NCI-H2171 treated with DMSO at 0.1 percent for 48 hours (cell line): ENCODE measurements around the gene GLCCI1.
"Not testable (repeated sequence)": the region's sequence is repeated elsewhere in the genome, so short reads cannot be mapped to it uniquely, and the experiment has no call there.

ENCODE experiments used
- DNase-seq: peaks from one replicate; lab custom pipeline; 2025; lab: John Stamatoyannopoulos, UW

Gene GLCCI1

DNA sequence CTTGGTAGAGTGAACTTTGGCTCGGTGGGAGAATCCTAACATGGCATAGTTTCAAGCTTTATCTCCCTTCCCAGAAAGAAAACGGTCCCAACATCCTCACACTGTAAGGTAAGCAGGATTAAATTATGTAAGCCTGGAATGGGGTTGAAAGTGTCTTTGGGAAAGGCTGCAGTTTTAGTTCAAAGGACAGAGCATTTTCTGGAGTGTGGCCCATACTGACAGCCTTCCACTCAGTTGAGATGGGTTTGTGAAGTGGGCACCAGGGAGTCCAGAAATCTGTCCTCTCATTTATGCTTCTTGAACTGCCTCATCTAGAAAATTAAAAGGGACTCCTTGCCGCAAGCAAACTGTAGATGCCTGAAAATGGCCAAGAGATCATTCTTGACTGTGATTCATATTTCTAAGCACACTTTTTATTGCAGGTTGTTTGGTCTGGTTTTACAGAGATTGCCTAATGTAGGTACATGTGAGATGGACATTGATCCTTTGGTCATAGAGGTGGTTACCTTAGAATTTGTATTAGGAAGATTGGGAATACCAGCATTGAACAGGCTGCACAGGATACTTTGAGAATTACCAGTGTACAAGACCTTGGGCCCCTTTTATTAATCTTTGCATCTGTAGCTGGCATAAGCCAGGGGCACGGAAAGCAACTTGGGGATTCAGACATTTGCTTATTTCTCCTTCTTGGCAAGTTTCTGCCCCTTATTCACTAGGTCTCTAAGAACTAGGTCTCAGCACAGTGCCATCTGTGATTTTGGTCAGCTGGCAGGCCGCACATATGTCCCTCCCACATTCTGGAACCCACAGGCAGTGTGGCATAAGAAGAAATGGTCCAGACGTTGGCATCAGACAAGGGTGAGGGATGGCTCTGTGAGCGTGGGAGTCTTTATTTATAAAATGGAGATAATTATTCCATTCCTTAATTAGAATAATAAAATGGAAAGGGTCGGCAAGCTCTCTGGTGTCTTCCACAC lies 125.9 kb downstream of the GLCCI1 start:
- DNase-seq = no peak

- not testable (repeated sequence) for DNase-seq
Observed at GRCh38 chr7:8101292-8101691, 132.7 kb downstream of the GLCCI1 start.

GRCh38 chr7:8103282-8103681 lies 134.7 kb downstream of the GLCCI1 start:
- no peak for DNase-seq

GRCh38 chr7:8105449-8106095 lies 137.0 kb downstream of the GLCCI1 start:
- no peak for DNase-seq

- DNase-seq = no peak
Observed at GRCh38 chr7:8109196-8110022, 140.8 kb downstream of the GLCCI1 start.

DNA sequence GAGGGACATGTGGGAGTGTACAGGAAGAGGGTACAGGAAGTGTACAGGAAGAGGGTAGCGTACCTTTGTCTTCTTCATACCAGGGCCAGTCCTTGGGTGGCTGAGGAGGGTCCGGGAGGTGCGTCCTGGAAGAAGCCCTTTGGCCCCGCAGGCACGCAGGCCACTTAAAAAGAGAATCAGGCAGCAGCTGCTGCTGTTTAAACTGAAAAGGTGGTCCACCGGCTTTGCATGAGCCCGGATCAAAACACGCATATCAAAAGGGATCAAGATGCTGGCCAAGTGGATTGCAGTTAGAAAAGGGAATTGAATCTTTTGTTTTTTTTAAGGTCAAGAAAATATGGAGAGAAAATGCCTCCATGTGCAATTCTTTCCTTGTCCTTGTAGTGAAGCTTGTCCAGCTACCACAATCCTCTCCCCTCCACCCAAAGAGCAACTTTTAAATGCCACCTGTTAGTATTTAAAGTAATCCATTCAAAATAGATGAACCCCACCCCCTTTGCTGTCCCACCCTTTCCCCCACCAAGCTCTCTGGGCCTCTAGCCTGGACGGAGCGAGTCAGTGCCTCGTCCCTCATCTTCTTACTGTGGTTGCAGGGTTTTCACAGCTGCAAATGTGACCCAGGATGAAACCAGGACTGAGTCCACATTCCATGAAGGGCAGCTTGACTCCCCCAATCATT lies 142.8 kb downstream of the GLCCI1 start:
- no peak for DNase-seq

GRCh38 chr7:8112685-8113084 lies 144.1 kb downstream of the GLCCI1 start:
- no peak for DNase-seq

- no peak for DNase-seq
Observed at GRCh38 chr7:8113184-8113583, 144.6 kb downstream of the GLCCI1 start.

- DNase-seq = no peak
Observed at GRCh38 chr7:8114175-8114574, 145.6 kb downstream of the GLCCI1 start.

- no peak for DNase-seq
Observed at GRCh38 chr7:8115547-8116402, 147.2 kb downstream of the GLCCI1 start.

DNA sequence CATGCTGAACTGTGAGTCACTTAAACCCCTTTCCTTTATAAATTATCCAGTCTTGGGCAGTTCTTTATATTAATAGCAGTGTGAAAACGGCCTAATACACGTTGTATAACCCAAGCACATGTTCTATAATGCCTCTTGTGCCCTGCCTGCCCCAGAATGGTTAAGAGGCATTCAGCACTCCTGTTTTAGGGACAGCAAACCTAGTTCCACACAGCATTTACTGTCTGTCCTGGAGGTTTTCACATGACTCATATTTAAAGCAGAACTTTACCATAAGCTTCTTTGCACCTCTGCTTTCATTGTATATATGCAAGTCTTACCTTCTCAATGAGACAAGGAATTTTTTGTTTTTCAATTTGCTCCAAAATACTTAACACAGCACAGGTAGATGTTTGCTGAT lies 148.6 kb downstream of the GLCCI1 start:
- no peak for DNase-seq

DNA sequence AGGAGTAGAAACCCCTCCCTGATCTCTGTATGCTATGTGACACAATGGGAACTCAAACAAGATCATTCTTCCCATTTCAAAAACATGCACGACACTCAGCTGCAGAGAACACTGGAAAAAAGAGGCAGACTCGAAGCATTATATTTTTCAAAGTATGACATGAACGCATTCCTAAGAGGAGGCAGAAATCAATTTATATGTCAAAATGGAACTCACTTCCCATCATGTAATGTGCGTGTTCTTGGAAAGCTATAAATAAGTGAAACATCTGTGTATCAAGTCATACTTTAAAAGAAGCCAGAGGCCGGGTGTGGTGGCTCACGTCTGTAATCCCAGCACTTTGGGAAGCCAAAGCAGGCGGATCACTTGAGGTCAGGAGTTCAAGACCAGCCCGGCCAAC lies 150.7 kb downstream of the GLCCI1 start:
- DNase-seq = no peak

- DNase-seq = no peak
Observed at GRCh38 chr7:8120390-8121058, 151.9 kb downstream of the GLCCI1 start.

GRCh38 chr7:8121243-8121642 lies 152.6 kb downstream of the GLCCI1 start:
- no peak for DNase-seq

DNA sequence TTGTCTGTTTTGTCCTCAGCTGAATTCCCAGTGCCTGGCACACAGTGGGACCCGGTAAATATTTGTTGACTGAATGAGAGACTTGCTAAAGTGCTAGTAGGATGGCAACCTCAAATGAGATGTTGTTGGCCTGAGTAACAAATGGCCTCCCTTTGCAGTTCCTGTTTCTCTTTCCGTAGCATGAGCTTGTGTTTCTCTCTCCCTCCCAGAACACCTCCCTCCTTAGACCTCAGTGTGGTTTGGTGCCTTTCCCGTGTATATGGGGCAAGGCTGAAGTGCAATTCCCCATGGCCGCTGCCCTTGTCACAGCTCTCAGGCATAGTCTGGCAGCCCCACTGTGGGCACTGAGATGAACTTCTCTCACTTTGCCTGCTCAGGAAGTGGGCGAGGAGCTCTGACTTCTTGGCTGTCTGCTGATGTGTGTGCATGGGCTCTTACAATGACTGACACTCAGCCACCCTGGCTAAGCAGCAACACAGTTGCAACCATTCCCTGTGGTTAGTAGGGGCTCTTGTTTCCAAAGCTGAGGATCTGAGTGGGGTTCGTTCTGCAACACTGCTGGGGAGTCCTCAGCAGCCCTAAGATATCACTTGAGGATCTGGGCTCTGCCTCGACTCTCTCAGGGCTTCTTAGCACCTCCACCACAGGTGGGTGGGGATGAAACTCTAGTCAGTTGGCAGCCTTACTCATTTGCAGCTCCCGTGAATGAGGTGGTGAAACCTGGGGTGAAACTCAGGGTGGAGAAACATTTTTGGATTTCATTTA lies 157.3 kb downstream of the GLCCI1 start:
- no peak for DNase-seq

GRCh38 chr7:8126601-8127167 lies 158.1 kb downstream of the GLCCI1 start:
- no peak for DNase-seq

- no peak for DNase-seq
Observed at GRCh38 chr7:8128449-8129317, 160.1 kb downstream of the GLCCI1 start.

GRCh38 chr7:8129318-8129659 lies 160.7 kb downstream of the GLCCI1 start:
- no peak for DNase-seq
